NCI-H748 treated with DMSO at 0.1 percent for 48 hours (cell line): ENCODE results near the gene TAMALIN.

Experiments used
- DNase-seq: peaks from one replicate; lab custom pipeline; 2025; lab: John Stamatoyannopoulos, UW

TAMALIN gene

GRCh38 chr12:51984657-51985056 lies 22.1 kb upstream of the TAMALIN start:
- no peak for DNase-seq

DNA sequence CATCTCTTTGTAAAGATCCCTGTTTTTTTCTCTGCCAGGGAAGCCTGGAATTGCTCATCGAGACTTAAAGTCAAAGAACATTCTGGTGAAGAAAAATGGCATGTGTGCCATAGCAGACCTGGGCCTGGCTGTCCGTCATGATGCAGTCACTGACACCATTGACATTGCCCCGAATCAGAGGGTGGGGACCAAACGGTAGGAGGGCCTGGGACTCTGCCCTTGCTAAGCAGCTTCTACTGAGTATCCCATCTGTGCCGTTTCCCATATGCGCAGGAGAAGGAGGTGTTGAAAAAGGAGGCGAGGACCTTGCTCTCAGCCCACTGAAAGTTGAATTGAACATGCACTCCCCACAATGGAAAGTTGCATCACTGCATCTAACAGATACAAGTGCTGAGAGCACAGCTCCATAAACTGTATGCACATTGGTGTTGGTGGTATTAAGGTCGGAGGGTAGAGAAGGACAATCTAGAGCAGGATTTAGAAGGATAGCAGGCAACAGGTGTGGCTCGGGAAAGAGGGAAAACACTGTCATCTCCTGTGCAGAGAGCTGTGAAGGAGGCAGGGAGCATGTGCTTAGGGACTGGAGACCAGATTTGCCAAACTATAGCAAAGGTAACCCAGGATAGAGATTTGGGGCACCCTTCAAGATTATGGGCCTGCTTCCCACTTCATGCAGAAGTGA lies 21.5 kb upstream of the TAMALIN start:
- DNase-seq = no peak

DNA sequence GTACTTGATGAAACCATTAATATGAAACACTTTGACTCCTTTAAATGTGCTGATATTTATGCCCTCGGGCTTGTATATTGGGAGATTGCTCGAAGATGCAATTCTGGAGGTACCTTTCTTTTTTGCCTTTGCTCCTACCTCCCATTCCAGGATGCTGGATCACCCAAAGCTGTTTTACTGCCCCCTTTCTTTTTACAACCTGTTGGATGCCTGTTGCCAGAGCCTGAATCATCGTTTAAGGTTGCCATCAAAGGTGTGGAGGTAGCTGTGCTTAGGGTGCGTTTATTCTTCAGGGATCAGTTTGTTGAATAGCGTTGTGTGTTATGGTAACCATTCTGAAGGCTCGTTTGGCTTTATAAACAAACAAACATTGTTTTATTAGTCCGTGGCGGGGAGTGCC lies 19.9 kb upstream of the TAMALIN start:
- no peak for DNase-seq

GRCh38 chr12:51992246-51992645 lies 14.5 kb upstream of the TAMALIN start:
- DNase-seq = no peak

- DNase-seq = no peak
Measured at GRCh38 chr12:51994539-51994820, 12.3 kb upstream of the TAMALIN start.

DNA sequence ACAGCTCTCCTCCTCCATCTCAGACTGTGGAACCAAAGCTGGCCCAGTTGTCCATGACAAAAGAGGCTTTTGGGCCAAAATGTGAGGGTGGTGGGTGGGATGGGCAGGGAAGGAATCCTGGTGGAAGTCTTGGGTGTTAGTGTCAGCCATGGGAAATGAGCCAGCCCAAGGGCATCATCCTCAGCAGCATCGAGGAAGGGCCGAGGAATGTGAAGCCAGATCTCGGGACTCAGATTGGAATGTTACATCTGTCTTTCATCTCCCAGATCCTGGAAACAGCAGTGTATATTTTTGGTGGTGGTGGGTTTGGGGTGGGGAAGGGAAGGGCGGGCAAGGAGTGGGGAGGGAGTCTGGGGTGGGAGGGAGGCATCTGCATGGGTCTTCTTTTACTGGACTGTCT lies 11.8 kb upstream of the TAMALIN start:
- DNase-seq = no peak

GRCh38 chr12:51997136-51997535 lies 9.6 kb upstream of the TAMALIN start:
- DNase-seq = no peak

GRCh38 chr12:52003016-52003550 lies 3.7 kb upstream of the TAMALIN start:
- no peak for DNase-seq

- DNase-seq = no peak
Measured at GRCh38 chr12:52003591-52003990, 3.2 kb upstream of the TAMALIN start.

- no peak for DNase-seq
Measured at GRCh38 chr12:52004042-52004648, 2.6 kb upstream of the TAMALIN start.

DNA sequence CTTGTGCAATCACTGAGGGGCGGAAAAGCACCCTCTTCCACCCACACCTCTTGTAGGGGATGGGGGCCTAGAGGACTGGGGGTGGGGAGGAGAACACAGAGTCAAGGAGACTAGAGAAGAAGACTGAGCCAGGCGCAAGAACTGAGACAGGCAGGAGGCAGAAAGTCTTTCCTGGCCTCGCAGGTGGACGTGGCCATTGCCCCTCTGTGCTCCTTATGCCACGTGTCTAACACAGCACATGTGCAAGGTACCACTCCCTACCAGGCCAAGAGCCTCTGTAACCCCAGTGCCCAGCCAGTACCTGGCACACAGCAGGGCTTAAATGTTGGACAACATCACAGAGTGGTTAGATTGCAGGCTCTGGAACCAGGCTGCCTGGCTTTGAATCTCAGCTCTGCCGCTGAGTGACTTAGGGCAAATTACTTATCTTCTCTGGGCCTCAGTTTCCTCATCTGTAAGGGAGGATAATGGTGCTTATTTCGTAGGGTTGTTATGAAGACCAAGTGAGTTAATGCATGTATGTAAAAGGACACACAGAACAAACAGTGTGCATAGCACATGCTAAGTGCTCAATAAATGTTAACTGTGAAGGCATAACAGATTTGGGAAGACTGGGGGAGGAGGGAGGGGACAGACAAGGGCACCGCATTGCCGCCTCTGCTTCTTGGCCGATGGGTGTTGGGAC lies 1.4 kb upstream of the TAMALIN start:
- DNase-seq = no peak

DNA sequence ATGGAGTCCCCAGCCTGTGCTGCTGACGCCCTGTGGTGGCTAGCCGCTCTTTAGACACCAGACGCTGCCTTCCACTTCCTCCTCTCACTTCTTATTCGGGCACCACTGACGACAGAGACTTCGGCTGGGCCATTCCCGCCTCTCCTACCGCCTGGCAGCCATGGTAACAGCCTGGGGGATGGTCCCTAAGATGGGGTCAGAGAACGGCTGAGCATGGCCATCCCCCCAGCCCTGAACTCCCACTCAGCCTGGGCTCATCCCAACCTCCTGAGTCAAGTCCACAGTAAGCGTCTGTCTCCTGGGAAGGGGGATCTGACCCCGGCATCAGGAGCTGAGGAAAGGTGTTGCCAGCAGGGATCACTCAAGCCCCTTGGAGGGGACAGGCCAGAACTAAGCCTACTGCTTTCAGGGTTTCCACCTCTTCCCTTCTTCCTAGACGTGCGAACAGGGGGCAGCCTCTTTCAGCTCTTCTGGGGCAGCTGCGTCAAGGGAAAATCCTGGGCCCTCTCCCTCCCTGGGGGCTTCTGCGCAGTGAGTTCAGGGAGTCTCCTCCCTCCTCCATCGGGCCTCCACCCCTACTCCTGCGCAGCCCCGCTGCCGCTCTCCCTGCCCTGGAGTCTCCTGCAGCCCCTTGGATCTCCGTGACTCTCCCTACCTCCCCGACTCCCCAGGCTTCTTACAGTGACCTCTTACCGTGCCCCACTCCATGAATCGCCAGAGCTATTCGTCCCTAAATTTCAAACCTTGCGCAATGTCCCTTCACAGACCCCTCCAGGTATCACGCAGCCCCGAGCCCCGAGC lies 643 bp upstream of the TAMALIN start:
- DNase-seq = no peak

DNA sequence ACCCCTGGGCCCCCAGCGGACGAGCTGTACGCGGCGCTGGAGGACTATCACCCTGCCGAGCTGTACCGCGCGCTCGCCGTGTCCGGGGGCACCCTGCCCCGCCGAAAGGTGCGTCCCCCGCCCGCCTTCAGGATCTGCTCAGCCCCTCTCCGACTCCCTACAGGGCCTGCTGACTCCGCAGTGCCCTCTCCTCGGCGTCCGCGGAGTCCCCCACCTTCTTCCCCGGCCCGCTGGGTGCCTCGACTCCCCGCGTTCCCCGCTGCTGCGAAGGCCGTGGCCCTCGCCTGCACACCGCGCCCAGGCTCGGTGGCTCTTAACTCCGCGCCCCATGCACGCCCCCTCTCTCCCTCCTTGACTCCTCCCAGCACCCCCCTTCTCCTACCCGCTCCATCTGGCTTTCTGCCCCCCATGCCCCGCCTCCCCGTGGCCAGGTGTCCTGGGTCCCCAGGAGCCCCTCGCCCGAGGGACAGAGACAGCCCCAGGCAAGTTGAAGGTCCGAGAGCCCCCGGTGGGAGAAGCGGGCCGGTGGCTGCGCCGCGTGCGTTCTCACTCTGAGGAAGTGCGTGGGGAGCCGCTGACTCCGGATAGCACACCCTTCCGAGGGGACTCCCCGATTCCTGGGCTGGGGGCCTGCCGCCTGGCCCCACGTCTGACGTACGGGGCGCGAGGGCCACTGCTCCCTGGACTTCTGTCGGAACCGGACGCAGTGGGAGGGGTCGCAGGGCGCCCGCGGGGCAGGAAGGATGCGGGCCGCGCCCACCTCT lies 594 bp downstream of the TAMALIN start:
- DNase-seq = no peak

GRCh38 chr12:52007982-52008510 lies 1.3 kb downstream of the TAMALIN start:
- no peak for DNase-seq

GRCh38 chr12:52009081-52009751 lies 2.5 kb downstream of the TAMALIN start:
- no peak for DNase-seq

DNA sequence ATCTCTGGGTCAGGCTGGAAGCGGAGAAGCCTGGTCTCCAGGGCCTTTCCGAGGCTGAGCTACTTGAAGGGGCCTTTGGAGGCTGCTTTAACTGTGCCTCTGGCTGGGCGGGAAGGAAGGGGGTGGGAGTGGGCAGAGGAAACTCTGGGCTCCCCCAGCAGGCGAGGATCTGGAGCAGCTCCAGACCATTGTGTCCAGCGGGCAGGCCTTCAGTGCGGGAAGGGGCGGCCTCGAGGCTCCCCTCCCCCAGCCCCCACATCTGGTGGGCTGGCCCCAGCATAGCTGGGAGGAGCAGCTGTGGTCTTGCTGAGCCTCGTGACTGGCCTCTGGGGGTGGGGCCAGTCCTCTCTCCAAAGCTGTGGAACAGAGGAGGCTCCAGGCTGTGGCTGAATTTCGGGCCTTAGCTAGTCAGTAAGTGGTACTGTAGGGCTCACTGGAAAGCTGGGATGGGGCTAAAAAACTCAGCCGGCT lies 3.4 kb downstream of the TAMALIN start:
- no peak for DNase-seq

DNA sequence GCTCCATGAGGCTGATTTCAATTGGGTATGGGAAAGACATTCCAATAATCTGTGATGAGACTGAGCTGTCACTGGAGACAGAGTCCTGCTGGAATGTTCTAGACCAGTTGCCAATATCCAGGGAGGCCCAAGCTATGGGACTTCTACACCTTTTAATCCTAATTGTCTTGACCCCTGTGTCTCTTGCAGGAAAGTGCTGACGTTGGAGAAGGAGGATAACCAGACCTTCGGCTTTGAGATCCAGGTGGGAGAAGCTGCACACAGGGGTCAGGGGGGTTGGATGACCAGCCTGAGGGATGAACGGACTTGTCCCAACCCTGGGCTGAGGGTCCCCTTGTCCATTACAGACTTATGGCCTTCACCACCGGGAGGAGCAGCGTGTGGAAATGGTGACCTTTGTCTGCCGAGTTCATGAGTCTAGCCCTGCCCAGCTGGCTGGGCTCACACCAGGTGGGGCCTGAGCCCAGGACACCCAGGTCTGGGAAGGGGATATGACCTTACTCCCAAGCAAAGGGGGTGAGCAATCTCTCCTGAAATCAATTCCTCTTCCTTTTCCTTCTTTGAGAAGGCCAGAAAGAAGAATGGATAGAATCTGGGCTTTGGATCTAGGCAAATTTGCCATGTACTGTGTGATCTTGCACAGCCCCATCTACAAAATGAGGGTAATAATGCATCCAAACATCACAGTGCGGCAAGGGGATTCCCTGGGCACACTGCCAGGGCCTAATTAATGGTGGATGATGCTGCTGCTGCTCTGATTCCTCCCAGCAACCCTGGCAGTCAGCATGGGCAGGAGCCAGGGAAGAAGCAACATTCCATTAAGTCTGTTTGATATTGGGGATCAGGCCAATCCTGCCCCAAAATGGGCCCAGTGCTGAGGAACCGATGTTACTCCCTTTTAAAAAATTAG lies 4.2 kb downstream of the TAMALIN start:
- no peak for DNase-seq

- no peak for DNase-seq
Measured at GRCh38 chr12:52011602-52012214, 5.0 kb downstream of the TAMALIN start.

- DNase-seq = no peak
Measured at GRCh38 chr12:52013626-52014310, 7.0 kb downstream of the TAMALIN start.
